Fibroblast of the aortic adventitia (primary cell): ENCODE data around the gene NFASC. TPM values are rescaled to one million over a fixed set of nuclear protein-coding genes. Genes with fewer than 3 reads are reported as not detected.

ENCODE experiments used
- DNase-seq: peaks from one replicate; pipeline ENCODE4 v3.0.0-alpha.2; 2010; ENCODE audit warnings: low read depth
- H3K4me3 ChIP-seq: 2 replicates; pipeline ENCODE4 v1.5.1; 2011; ENCODE audit warnings: low read depth, mild to moderate bottlenecking, control low read depth, low read length, moderate library complexity
- CTCF ChIP-seq: IDR thresholded peaks from 2 replicates; pipeline ENCODE4 v1.5.1; 2011; ENCODE audit warnings: mild to moderate bottlenecking, low read length, control low read depth, inconsistent platforms; ENCODE audit not compliant: insufficient read depth
- total RNA-seq: library from RNA; depleted of rRNA; stranded (reverse); fragments of >200 nt; gene quantifications from 2 replicates; pipeline ENCODE4 v1.2.3, GENCODE V29; 2012; ENCODE audit warnings: low replicate concordance

NFASC gene
- total RNA-seq, 1 donor: 22.0 TPM

DNA sequence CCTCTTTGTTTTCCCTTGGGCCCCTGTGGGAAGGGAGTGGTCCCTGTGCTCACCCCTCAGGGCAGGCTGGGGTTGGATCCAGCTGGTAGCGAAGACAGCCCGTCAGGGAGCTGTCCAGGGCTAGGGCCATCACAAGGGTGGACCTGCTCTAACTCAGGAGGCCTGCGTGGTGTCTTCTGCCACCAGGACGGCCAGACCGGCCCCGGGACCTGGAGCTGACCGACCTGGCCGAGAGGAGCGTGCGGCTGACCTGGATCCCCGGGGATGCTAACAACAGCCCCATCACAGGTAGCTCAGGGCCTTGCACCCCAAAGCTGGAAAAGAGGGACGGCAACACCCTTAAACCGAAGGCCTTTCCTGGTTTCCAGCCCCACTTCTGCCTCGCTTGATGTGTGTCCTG is 108.1 kb downstream of the NFASC start:
- TF ChIP-seq CTCF: no peak
- no peak overlapping the region for H3K4me3 ChIP-seq
- no peak for DNase-seq

- DNase-seq: no peak
- TF ChIP-seq CTCF: no peak
- H3K4me3 ChIP-seq: no peak overlapping the region
Observed at GRCh38 chr1:204979306-204979705, 108.6 kb downstream of the NFASC start.

- no peak overlapping the region for H3K4me3 ChIP-seq
- no peak for TF ChIP-seq CTCF
- no peak for DNase-seq
Observed at GRCh38 chr1:204979891-204980649, 109.4 kb downstream of the NFASC start.

DNA sequence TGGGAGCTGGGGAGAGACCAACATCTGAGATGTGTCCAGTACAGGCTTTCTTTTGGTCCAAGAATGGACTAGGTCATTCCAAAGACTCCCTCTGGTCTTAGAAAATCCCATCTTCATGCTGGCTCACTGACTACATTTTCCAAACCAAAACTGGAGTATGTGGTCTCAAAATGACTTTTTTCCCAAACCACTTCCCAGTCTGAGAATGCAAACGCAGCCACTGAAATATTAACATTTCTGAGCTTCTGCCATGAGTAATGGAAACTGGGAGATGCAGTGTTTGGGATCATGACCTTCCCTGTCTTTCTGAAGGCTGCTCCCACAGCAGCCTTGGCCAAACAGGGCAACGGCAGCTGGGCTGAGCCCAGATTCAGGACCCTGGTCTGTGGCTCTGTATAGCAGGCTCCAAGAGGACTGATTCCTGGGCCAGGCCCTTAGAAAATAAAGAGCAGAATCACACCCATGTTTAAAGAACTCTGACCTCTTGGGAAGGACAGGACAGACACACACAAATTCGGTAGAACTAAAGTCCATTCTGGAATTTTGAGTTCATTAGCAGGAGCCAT is 110.3 kb downstream of the NFASC start:
- TF ChIP-seq CTCF: no peak
- no peak overlapping the region for H3K4me3 ChIP-seq
- no peak for DNase-seq

GRCh38 chr1:204983136-204983535 is 112.5 kb downstream of the NFASC start:
- TF ChIP-seq CTCF: no peak
- DNase-seq: no peak
- H3K4me3 ChIP-seq: no peak overlapping the region

- no peak for DNase-seq
- TF ChIP-seq CTCF: no peak
- no peak overlapping the region for H3K4me3 ChIP-seq
Observed at GRCh38 chr1:204983881-204984280, 113.2 kb downstream of the NFASC start.
